Prostate gland (tissue), 2 donors: Measurements from ENCODE around the gene CACNA1D.

Source experiments
- CTCF ChIP-seq, 4 experiments: fragments of 200-600 bp in 2 of 4; fragments of 450-650 bp in 2 of 4; sonication (generic) in 2 of 4; IDR thresholded peaks; 1 replicate in 3 of 4; 2 replicates in 1 of 4; pipeline ENCODE4 v1.5.1; 2016 to 2019; ENCODE audit warnings: antibody characterized with exemption in 4 of 4, mild to moderate bottlenecking in 2 of 4, moderate library complexity in 2 of 4
- POLR2AphosphoS5 ChIP-seq: sonication (generic); formaldehyde crosslinking; IDR thresholded peaks from one replicate; pipeline ENCODE4 v1.6.1; 2017; ENCODE audit warnings: antibody characterized with exemption

GRCh38 chr3:53718462-53718861, 224.1 kb downstream of the CACNA1D start:
- TF ChIP-seq CTCF (IDR thresholded peaks at IDR 0.05): no peak
- no peak for TF ChIP-seq POLR2AphosphoS5
